GM23338 (cell line): ENCODE data around the gene ENTPD6. TPM values are rescaled to one million over a fixed set of nuclear protein-coding genes. Genes with fewer than 3 reads are reported as not detected.

Experiments used
- ATAC-seq: fragments of 200-7000 bp; cut with Tn5 transposase; 3 replicates; pipeline ENCODE4 v1.9.1; 2020
- DNase-seq: peaks from one replicate; pipeline ENCODE4 v3.0.0-alpha.2; 2015; ENCODE audit warnings: low spot score
- H2AFZ ChIP-seq: fragments of 200-600 bp; sonication (generic); 2 replicates; pipeline ENCODE4 v1.8.0; 2016; ENCODE audit warnings: antibody characterized with exemption, mild to moderate bottlenecking, moderate library complexity
- H3F3A ChIP-seq: fragments of 200-600 bp; sonication (generic); replicated peaks from 2 replicates; pipeline ENCODE4 v1.8.0; 2017; ENCODE audit warnings: antibody characterized with exemption, mixed run types, low read depth
- H3K27ac ChIP-seq: fragments of 200-600 bp; sonication (generic); 2 replicates; pipeline ENCODE4 v1.6.1; 2016; ENCODE audit warnings: low read depth
- H3K27me3 ChIP-seq: fragments of 200-600 bp; sonication (generic); 2 replicates; pipeline ENCODE4 v1.8.0; 2016; ENCODE audit warnings: mild to moderate bottlenecking, mixed run types, moderate library complexity; ENCODE audit not compliant: insufficient read depth
- H3K36me3 ChIP-seq: fragments of 200-600 bp; sonication (generic); 2 replicates; pipeline ENCODE4 v1.8.0; 2016; ENCODE audit warnings: mild to moderate bottlenecking; ENCODE audit not compliant: insufficient read depth
- H3K4me1 ChIP-seq: fragments of 200-600 bp; sonication (generic); 2 replicates; pipeline ENCODE4 v1.8.0; 2016; ENCODE audit warnings: mild to moderate bottlenecking, moderate library complexity; ENCODE audit not compliant: insufficient read depth
- H3K4me2 ChIP-seq: fragments of 200-600 bp; sonication (generic); 2 replicates; pipeline ENCODE4 v1.7.1; 2017; ENCODE audit warnings: mixed run types
- H3K4me3 ChIP-seq: fragments of 200-600 bp; sonication (generic); 2 replicates; pipeline ENCODE4 v1.6.1; 2016; ENCODE audit warnings: mixed run types
- H3K79me2 ChIP-seq: fragments of 200-600 bp; sonication (generic); replicated peaks from 2 replicates; pipeline ENCODE4 v1.8.0; 2017; ENCODE audit warnings: mild to moderate bottlenecking; ENCODE audit not compliant: insufficient read depth
- H3K9me2 ChIP-seq: fragments of 200-600 bp; sonication (generic); 2 replicates; pipeline ENCODE4 v1.8.0; 2017; ENCODE audit not compliant: insufficient read depth
- H4K20me1 ChIP-seq: fragments of 200-600 bp; sonication (generic); replicated peaks from 2 replicates; pipeline ENCODE4 v1.8.0; 2017; ENCODE audit warnings: mild to moderate bottlenecking; ENCODE audit not compliant: insufficient read depth
- H3K27ac Mint-ChIP-seq: 2 replicates; pipeline ENCODE4 v1.8.0; 2020; ENCODE audit warnings: inconsistent platforms, mild to moderate bottlenecking, moderate library complexity, mixed read lengths
- H3K27me3 Mint-ChIP-seq: 3 replicates; pipeline ENCODE4 v1.8.0; 2022; ENCODE audit warnings: low read depth, mild to moderate bottlenecking, moderate library complexity, mixed read lengths, inconsistent platforms; ENCODE audit not compliant: insufficient read depth, poor library complexity
- H3K36me3 Mint-ChIP-seq: 3 replicates; pipeline ENCODE4 v1.8.0; 2021; ENCODE audit warnings: low read depth, mild to moderate bottlenecking, inconsistent platforms, moderate library complexity, mixed read lengths
- H3K4me1 Mint-ChIP-seq: 3 replicates; pipeline ENCODE4 v1.8.0; 2020; ENCODE audit warnings: mild to moderate bottlenecking, inconsistent platforms, mixed read lengths
- H3K4me3 Mint-ChIP-seq: 3 replicates; pipeline ENCODE4 v1.8.0; 2021; ENCODE audit warnings: moderate library complexity, mild to moderate bottlenecking, inconsistent platforms, mixed read lengths
- H3K9me3 Mint-ChIP-seq: 3 replicates; pipeline ENCODE4 v1.8.0; 2020; ENCODE audit warnings: moderate library complexity, mild to moderate bottlenecking, inconsistent platforms, mixed read lengths
- NANOG ChIP-seq: IDR thresholded peaks from 2 replicates; pipeline ENCODE4 v1.6.1; 2016; ENCODE audit warnings: antibody characterized with exemption, borderline replicate concordance
- REST ChIP-seq: IDR thresholded peaks from one replicate; pipeline ENCODE4 v1.6.1; 2018; ENCODE audit warnings: antibody characterized with exemption; ENCODE audit not compliant: unreplicated experiment
- ZNF462 ChIP-seq: fragments of 250-450 bp; sonication (Bioruptor Pico); IDR thresholded peaks from 2 replicates; pipeline ENCODE4 v1.5.0; 2020; ENCODE audit warnings: mild to moderate bottlenecking, moderate library complexity
- polyA plus RNA-seq: library from polyadenylated mRNA; unstranded; fragments of >200 nt; fragmentation: Nextera tagmentation; extraction: Ambion mirVana; gene quantifications from 2 replicates; pipeline ENCODE4 v1.2.1, GENCODE V29; 2016
- total RNA-seq: library from RNA; depleted of rRNA; stranded (reverse); fragments of >200 nt; shearing (Covaris generic); gene quantifications from 2 replicates; pipeline ENCODE4 v1.2.3, GENCODE V29; 2014
- TF ChIP-seq, protein P1 (sequence below), 2 experiments: fragments of 200-600 bp in 1 of 2; sonication (generic) in 1 of 2; conservative IDR thresholded peaks; 2 replicates each; pipeline versions ENCODE4 v1.5.1 to v1.6.1; 2016 to 2017; ENCODE audit warnings: antibody characterized with exemption in 2 of 2, low read depth in 2 of 2, mild to moderate bottlenecking in 2 of 2, moderate library complexity in 1 of 2
- TF ChIP-seq, protein P2 (sequence below): IDR thresholded peaks from 2 replicates; pipeline ENCODE4 v1.6.1; 2016; ENCODE audit warnings: antibody characterized with exemption

The ENTPD6 gene
- total and polyA plus RNA-seq, 2 experiments from 2014 or later = 19.3 to 45.9 TPM

GRCh38 chr20:25237610-25238318, 42.3 kb downstream of the ENTPD6 start:
- peaks cover 15% of the 10 kb centered on the region for H3K4me1 Mint-ChIP-seq
- H4K20me1 ChIP-seq = no peaks in the 10 kb centered on the region
- H3K9me3 Mint-ChIP-seq = no peaks in the 10 kb centered on the region
- no peaks in the 10 kb centered on the region for H3K27me3 ChIP-seq
- H3F3A ChIP-seq = no peaks in the 10 kb centered on the region
- H3K36me3 Mint-ChIP-seq = no peaks in the 10 kb centered on the region
- no peaks in the 10 kb centered on the region for H3K9me2 ChIP-seq
- ATAC-seq (no peak), DNase-seq (no peak)
- H3K27me3 Mint-ChIP-seq = peaks cover 7% of the 10 kb centered on the region
- no peak overlapping the region for H3K4me2 ChIP-seq
- no peak overlapping the region for H3K27ac ChIP-seq
- no peak overlapping the region for H3K4me3 Mint-ChIP-seq
- no peak overlapping the region for H3K27ac Mint-ChIP-seq
- H3K4me1 ChIP-seq = 0 out of 2 replicates have a peak, but pooled peaks cover 6% of the 10 kb centered on the region
- H2AFZ ChIP-seq = no peak overlapping the region
- H3K4me3 ChIP-seq = no peak overlapping the region
- H3K79me2 ChIP-seq = no peaks in the 10 kb centered on the region
- TF ChIP-seq, protein P1, sequence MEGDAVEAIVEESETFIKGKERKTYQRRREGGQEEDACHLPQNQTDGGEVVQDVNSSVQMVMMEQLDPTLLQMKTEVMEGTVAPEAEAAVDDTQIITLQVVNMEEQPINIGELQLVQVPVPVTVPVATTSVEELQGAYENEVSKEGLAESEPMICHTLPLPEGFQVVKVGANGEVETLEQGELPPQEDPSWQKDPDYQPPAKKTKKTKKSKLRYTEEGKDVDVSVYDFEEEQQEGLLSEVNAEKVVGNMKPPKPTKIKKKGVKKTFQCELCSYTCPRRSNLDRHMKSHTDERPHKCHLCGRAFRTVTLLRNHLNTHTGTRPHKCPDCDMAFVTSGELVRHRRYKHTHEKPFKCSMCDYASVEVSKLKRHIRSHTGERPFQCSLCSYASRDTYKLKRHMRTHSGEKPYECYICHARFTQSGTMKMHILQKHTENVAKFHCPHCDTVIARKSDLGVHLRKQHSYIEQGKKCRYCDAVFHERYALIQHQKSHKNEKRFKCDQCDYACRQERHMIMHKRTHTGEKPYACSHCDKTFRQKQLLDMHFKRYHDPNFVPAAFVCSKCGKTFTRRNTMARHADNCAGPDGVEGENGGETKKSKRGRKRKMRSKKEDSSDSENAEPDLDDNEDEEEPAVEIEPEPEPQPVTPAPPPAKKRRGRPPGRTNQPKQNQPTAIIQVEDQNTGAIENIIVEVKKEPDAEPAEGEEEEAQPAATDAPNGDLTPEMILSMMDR (conservative IDR thresholded peaks at IDR 0.05; ENCODE audit: low read depth in 2 of 2) = no peak
- TF ChIP-seq, protein P2, sequence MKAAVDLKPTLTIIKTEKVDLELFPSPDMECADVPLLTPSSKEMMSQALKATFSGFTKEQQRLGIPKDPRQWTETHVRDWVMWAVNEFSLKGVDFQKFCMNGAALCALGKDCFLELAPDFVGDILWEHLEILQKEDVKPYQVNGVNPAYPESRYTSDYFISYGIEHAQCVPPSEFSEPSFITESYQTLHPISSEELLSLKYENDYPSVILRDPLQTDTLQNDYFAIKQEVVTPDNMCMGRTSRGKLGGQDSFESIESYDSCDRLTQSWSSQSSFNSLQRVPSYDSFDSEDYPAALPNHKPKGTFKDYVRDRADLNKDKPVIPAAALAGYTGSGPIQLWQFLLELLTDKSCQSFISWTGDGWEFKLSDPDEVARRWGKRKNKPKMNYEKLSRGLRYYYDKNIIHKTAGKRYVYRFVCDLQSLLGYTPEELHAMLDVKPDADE = no peak
- TF ChIP-seq REST (no peak), NANOG (no peak), ZNF462 (CRISPR knock-in tag) (no peak)
- H3K36me3 ChIP-seq = no peaks in the 10 kb centered on the region
